Thoracic aorta (tissue), 2 donors: ENCODE data around the gene ICA1. TPM values are rescaled to one million over a fixed set of nuclear protein-coding genes. Genes with fewer than 3 reads are reported as not detected.

Experiments
- ATAC-seq: fragments of 150-250 bp; one replicate; pipeline ENCODE4 v1.8.0; 2017; ENCODE audit warnings: low read depth; ENCODE audit not compliant: insufficient number of reproducible peaks, low FRiP score
- DNase-seq: peaks from one replicate; pipeline ENCODE4 v3.0.0-alpha.2; 2020; ENCODE audit warnings: low spot score
- H3K27ac ChIP-seq, 2 donors: fragments of 200-600 bp; sonication (generic); 1 replicate in 1 of 2; 2 replicates in 1 of 2; pipeline ENCODE4 v1.5.1; 2016; ENCODE audit warnings: mild to moderate bottlenecking in 2 of 2, moderate library complexity in 2 of 2
- H3K27me3 ChIP-seq: fragments of 200-600 bp; sonication (generic); replicated peaks from 2 replicates; pipeline ENCODE4 v1.6.0; 2016; ENCODE audit warnings: mild to moderate bottlenecking; ENCODE audit not compliant: insufficient read depth
- H3K36me3 ChIP-seq: fragments of 200-600 bp; sonication (generic); one replicate; pipeline ENCODE4 v1.5.1; 2016
- H3K4me1 ChIP-seq, 2 donors: fragments of 200-600 bp; sonication (generic); 1 replicate in 1 of 2; 2 replicates in 1 of 2; pipeline versions ENCODE4 v1.5.1 to v1.6.0; 2016; ENCODE audit warnings: low read depth in 2 of 2, mild to moderate bottlenecking in 1 of 2; ENCODE audit not compliant: control insufficient read depth in 1 of 2
- H3K4me3 ChIP-seq: fragments of 200-600 bp; sonication (generic); 2 replicates; pipeline ENCODE4 v1.5.1; 2016; ENCODE audit warnings: mild to moderate bottlenecking
- H3K9me3 ChIP-seq: fragments of 200-600 bp; sonication (generic); 2 replicates; pipeline ENCODE4 v1.5.1; 2016
- total RNA-seq, 2 donors: library from RNA; depleted of rRNA; stranded (reverse); fragments of >200 nt; gene quantifications; one replicate each; pipeline versions ENCODE4 v1.1.0 to v1.2.3, GENCODE V29; 2016
- TF ChIP-seq, protein P1 (sequence below): fragments of 200-600 bp; sonication (generic); IDR thresholded peaks from one replicate; pipeline ENCODE4 v1.5.1; 2019; ENCODE audit warnings: antibody characterized with exemption

The ICA1 gene
- total RNA-seq, 2 donors from 2014 or later: 6.6 to 9.9 TPM

GRCh38 chr7:8278183-8278582 is 16.2 kb upstream of the ICA1 start:
- Histone ChIP-seq H3K4me3 (no peak overlapping the region), H3K27ac (no peak overlapping the region), H3K4me1 (no peaks in the 10 kb centered on the region), H3K36me3 (no peaks in the 10 kb centered on the region), H3K27me3 (no peaks in the 10 kb centered on the region), H3K9me3 (no peaks in the 10 kb centered on the region)
- TF ChIP-seq, protein P1, sequence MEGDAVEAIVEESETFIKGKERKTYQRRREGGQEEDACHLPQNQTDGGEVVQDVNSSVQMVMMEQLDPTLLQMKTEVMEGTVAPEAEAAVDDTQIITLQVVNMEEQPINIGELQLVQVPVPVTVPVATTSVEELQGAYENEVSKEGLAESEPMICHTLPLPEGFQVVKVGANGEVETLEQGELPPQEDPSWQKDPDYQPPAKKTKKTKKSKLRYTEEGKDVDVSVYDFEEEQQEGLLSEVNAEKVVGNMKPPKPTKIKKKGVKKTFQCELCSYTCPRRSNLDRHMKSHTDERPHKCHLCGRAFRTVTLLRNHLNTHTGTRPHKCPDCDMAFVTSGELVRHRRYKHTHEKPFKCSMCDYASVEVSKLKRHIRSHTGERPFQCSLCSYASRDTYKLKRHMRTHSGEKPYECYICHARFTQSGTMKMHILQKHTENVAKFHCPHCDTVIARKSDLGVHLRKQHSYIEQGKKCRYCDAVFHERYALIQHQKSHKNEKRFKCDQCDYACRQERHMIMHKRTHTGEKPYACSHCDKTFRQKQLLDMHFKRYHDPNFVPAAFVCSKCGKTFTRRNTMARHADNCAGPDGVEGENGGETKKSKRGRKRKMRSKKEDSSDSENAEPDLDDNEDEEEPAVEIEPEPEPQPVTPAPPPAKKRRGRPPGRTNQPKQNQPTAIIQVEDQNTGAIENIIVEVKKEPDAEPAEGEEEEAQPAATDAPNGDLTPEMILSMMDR: no peak
- no peak for ATAC-seq
- DNase-seq: no peak

GRCh38 chr7:8277394-8277982 is 15.5 kb upstream of the ICA1 start:
- Histone ChIP-seq H3K9me3 (no peaks in the 10 kb centered on the region), H3K4me3 (no peak overlapping the region), H3K27ac (no peak overlapping the region), H3K36me3 (no peaks in the 10 kb centered on the region), H3K27me3 (no peaks in the 10 kb centered on the region), H3K4me1 (no peaks in the 10 kb centered on the region)
- ATAC-seq: no peak
- TF ChIP-seq, protein P1: no peak
- no peak for DNase-seq

- Histone ChIP-seq H3K4me3 (no peak overlapping the region), H3K4me1 (no peaks in the 10 kb centered on the region), H3K9me3 (no peaks in the 10 kb centered on the region), H3K36me3 (no peaks in the 10 kb centered on the region), H3K27ac (no peak overlapping the region), H3K27me3 (no peaks in the 10 kb centered on the region)
- ATAC-seq (no peak), DNase-seq (no peak)
- TF ChIP-seq, protein P1: no peak
Measured at GRCh38 chr7:8274589-8274988, 12.6 kb upstream of the ICA1 start.

GRCh38 chr7:8271960-8272359 is 10.0 kb upstream of the ICA1 start:
- H3K4me1 ChIP-seq: no peaks in the 10 kb centered on the region
- TF ChIP-seq, protein P1: no peak
- ATAC-seq: no peak

DNA sequence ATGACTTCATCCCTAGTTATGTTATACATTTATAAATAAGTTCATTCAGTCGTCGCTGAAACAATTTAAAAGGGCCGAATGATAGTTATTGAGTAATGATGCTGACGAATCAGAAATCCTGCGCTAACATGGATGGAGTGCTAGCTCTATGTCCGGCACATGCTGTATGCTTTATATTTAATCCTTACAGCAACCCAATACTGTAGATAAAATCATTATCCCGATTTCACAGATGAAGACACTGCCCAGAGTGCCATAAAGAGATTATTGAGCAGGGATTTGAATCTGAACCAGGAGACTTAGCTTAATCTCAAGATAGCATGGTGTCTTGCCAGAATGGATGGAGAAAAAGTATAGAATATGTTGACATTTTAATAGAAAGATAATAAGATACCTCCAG is 1.1 kb upstream of the ICA1 start:
- Histone ChIP-seq H3K4me1 (no peaks in the 10 kb centered on the region), H3K27me3 (no peaks in the 10 kb centered on the region), H3K27ac (no peak overlapping the region), H3K4me3 (peak overlapping the region; percentile 9), H3K36me3 (no peaks in the 10 kb centered on the region), H3K9me3 (no peaks in the 10 kb centered on the region)
- DNase-seq (no peak), ATAC-seq (no peak)
- TF ChIP-seq, protein P1: no peak

More at GRCh38 chr7:8271960-8272359, 10.0 kb upstream of the ICA1 start:
- no peaks in the 10 kb centered on the region for H3K27me3 ChIP-seq
- H3K27ac ChIP-seq: no peak overlapping the region
- H3K36me3 ChIP-seq: no peaks in the 10 kb centered on the region
- no peak overlapping the region for H3K4me3 ChIP-seq
- no peaks in the 10 kb centered on the region for H3K9me3 ChIP-seq
- DNase-seq: no peak
